ENCODE results near the gene KCNAB2.

GRCh38 chr1:6109688-6110087 lies 64.0 kb downstream of the KCNAB2 start:
- TF ChIP-seq CTCF (conservative IDR thresholded peaks at IDR 0.05; ENCODE audit: low read length) (no peak), EZH2phosphoT487 (IDR thresholded peaks at IDR 0.05; ENCODE audit: borderline replicate concordance) (no peak)
